ENCODE measurements around the gene PLEKHJ1. TPM values are rescaled to one million over a fixed set of nuclear protein-coding genes. Genes with fewer than 3 reads are reported as not detected.

The PLEKHJ1 gene
- total and polyA plus RNA-seq, 9 of the 15 experiments (the other 6 are each of a cell fraction or from before 2014, with no cell fraction given): 1.5 to 188 (median 63.9) TPM

- TF ChIP-seq PREB (CRISPR knock-in tag; IDR thresholded peaks at IDR 0.05) (no peak), STAT6 (CRISPR knock-in tag; IDR thresholded peaks at IDR 0.05) (no peak; the same call in 1 of the 2 replicates), ZKSCAN3 (CRISPR knock-in tag; IDR thresholded peaks at IDR 0.05) (no peak), ZNF780A (CRISPR knock-in tag; IDR thresholded peaks at IDR 0.05) (no peak), ZBTB1 (CRISPR knock-in tag; IDR thresholded peaks at IDR 0.05; ENCODE audit: borderline replicate concordance, low read depth) (no peak), ZNF398 (CRISPR knock-in tag; IDR thresholded peaks at IDR 0.05) (no peak), JUND (IDR thresholded peaks at IDR 0.05; ENCODE audit: borderline replicate concordance, low read depth, low read length) (peak; percentile 93), JUND (tag; IDR thresholded peaks at IDR 0.05; ENCODE audit: borderline replicate concordance, low read depth, low read length) (peak; percentile 89; the same call in 2 of the 3 replicates), RERE (CRISPR knock-in tag; IDR thresholded peaks at IDR 0.05; ENCODE audit: borderline replicate concordance) (no peak; the same call in 1 of the 2 replicates), MYC (IDR thresholded peaks at IDR 0.05; ENCODE audit: low read depth, low read length) (peak; percentile 88), MYC (CRISPR knock-in tag; IDR thresholded peaks at IDR 0.05; ENCODE audit: borderline replicate concordance, low read depth) (no peak; the same call in 1 of the 2 replicates), ZFPM2 (CRISPR knock-in tag; IDR thresholded peaks at IDR 0.05) (no peak), ZNF76 (CRISPR knock-in tag; IDR thresholded peaks at IDR 0.05; ENCODE audit: borderline replicate concordance) (no peak), ILF3 (IDR thresholded peaks at IDR 0.05; ENCODE audit: borderline replicate concordance) (no peak), PTTG1 (tag; IDR thresholded peaks at IDR 0.05; ENCODE audit: low read depth) (no peak), MECOM (CRISPR knock-in tag; IDR thresholded peaks at IDR 0.05) (no peak)
These were observed at the start of gene PLEKHJ1, which contains the start of gene SF3A2 (continued) for GRCh38 chr19:2236314-2237050.

All from K562 (cell line).